Activated naive CD4-positive, alpha-beta T cell treated with anti-CD3 and anti-CD28 coated beads, Interleukin-2, amount 50 U/mL, for 72 hours (primary cell): ENCODE measurements around the gene ZMYM3. TPM values are rescaled to one million over a fixed set of nuclear protein-coding genes. Genes with fewer than 3 reads are reported as not detected.
"Not testable (repeated sequence)": the region's sequence is repeated elsewhere in the genome, so short reads cannot be mapped to it uniquely, and the experiment has no call there.

ENCODE experiments used
- ATAC-seq, 2 donors: fragments of 150-1000 bp; cut with Tn5 transposase; 2 replicates each; pipeline ENCODE4 v1.10.0; 2021; ENCODE audit warnings: mild to moderate bottlenecking in 2 of 2, moderate library complexity in 2 of 2
- DNase-seq, 2 donors: peaks; one replicate each; pipeline ENCODE4 v3.0.0; 2021 to 2022; ENCODE audit warnings: low spot score in 2 of 2
- H3K27ac Mint-ChIP-seq, 2 donors: one replicate each; pipeline ENCODE4 v1.8.0; 2022; ENCODE audit warnings: mild to moderate bottlenecking in 2 of 2, mixed read lengths in 2 of 2
- H3K36me3 Mint-ChIP-seq, 2 donors: one replicate each; pipeline ENCODE4 v1.8.0; 2022; ENCODE audit warnings: mixed read lengths in 2 of 2
- H3K9me3 Mint-ChIP-seq, 2 donors: one replicate each; pipeline ENCODE4 v1.8.0; 2022; ENCODE audit warnings: mixed read lengths in 2 of 2
- total RNA-seq, 2 donors: library from RNA; stranded (reverse); gene quantifications; one replicate each; pipeline ENCODE4 v1.2.3, GENCODE V29; 2022

ZMYM3 gene
- total RNA-seq, 2 donors from 2014 or later = 5.1 to 32.5 TPM

- H3K27ac Mint-ChIP-seq = no peak overlapping the region
- ATAC-seq (no peak), DNase-seq (no peak)
- no peaks in the 10 kb centered on the region for H3K9me3 Mint-ChIP-seq
- H3K36me3 Mint-ChIP-seq = no peaks in the 10 kb centered on the region
These were observed 16.0 kb upstream of the ZMYM3 start for GRCh38 chrX:71269801-71270395.

GRCh38 chrX:71268624-71269023, 14.7 kb upstream of the ZMYM3 start:
- H3K9me3 Mint-ChIP-seq, H3K27ac Mint-ChIP-seq, DNase-seq, ATAC-seq, H3K36me3 Mint-ChIP-seq: not testable (repeated sequence)

DNA sequence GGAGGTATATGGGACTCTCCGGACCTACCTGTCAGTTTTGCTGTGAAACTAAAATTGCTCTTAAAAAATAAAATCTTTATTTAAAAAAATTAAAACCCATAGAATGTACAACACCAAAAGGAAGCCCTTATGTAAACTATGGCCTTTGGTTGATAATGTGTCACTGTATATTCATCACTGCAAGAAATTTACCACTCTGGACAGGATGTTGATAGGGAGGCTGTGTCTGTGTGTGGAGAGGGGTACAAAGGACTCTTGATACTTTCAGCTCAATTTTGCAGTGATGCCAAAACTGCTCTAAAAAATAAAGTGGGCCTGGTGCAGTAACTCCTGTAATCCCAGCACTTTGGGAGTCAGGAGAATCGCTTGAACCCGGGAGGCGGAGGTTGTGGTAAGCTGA, 2.9 kb upstream of the ZMYM3 start:
- ATAC-seq = no peak
- Mint-ChIP-seq H3K9me3 (no peaks in the 10 kb centered on the region), H3K27ac (no peak overlapping the region)

DNA sequence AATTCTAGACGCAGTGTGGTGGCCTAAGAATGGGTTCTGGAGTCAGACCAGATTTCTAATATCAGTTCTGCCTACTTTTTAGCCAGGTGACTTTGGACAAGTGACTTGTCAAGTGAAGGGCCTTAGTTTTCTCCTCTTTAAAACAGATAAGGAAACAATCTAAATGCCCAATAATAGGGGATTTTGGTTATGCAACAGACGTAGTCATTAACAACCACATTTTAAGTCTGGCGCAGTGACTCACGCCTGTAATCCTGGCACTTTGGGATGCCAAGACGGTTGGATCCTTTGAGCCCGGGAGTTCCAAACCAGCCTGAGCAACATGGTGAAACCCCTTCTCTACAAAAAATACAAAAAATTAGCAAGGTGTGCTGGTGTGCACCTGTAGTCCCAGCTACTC, 2.1 kb upstream of the ZMYM3 start:
- DNase-seq (no peak), ATAC-seq (no peak)
- no peaks in the 10 kb centered on the region for H3K9me3 Mint-ChIP-seq
- H3K36me3 Mint-ChIP-seq = peaks cover 0 to 5% of the 10 kb centered on the region in 2 donors
- no peak overlapping the region for H3K27ac Mint-ChIP-seq

More for the DNA sequence above, 2.9 kb upstream of the ZMYM3 start:
- no peak for DNase-seq
- H3K36me3 Mint-ChIP-seq = peaks cover 0 to 5% of the 10 kb centered on the region in 2 donors

DNA sequence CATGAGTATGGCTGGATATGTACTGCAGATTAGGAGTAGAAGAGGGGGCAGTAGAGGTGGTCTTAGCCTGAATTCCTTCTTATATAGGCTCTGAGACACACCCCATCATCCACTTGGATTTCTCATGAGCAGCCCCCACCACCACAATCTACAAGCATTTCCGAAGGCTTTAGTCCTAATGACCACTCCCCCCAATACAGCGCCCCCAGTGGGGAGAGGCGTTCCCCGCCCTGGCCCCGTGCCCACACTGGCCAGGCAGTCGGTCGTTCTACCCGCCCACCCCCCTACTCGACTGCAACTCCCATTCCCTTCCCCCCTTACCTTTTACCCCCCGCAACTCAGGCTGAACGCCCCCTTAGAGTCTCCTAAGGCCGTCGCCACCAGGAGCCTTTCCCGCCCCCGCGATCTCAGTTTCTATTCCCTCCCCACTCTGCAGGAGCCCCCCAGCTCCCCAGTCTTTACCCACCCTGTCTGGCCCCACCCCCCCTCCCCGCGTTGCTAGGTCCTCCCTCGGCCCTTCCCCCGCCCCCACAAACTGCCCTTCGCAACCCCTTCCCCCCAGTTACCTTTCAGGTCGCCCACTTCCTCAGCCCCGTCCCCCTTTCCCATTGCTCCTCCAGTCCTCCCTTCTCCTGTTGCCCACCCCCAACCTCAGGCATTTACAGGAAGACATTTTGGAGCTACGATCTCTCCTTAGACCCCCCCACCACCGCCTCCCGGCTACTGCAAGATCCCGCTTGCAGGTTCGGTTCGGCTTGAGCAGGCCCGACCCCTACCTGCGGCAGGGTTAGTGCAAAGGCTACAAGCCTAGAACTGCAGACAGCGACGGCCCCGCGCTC, 468 bp downstream of the ZMYM3 start:
- DNase-seq = peak in 1 of 2 donors; percentile 54
- peak overlapping the region; percentile 87 to 96 for H3K27ac Mint-ChIP-seq
- peaks cover 0 to 5% of the 10 kb centered on the region in 2 donors for H3K36me3 Mint-ChIP-seq
- no peak for ATAC-seq
- no peaks in the 10 kb centered on the region for H3K9me3 Mint-ChIP-seq

DNA sequence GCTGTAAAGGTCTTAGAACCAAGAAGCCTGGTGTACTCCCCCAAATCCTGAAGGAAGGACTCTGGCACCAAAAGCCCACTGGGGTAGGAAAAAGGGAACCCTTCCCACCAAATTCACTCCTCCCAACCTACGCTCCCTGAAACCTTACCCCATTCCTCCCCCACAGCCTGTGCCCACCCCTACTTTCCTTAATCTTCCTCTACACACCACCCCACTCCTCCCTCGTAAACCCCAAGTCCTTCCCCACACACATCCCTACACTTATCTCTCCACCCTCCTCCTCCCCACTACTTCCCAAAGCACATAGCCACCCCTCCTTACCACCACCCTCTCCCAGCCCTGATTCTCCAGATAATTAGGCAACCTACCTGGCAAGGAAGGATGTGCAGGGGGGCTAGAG, 1.7 kb downstream of the ZMYM3 start:
- ATAC-seq = no peak
- peak overlapping the region in 1 of 2 donors; percentile 20 for H3K27ac Mint-ChIP-seq

DNA sequence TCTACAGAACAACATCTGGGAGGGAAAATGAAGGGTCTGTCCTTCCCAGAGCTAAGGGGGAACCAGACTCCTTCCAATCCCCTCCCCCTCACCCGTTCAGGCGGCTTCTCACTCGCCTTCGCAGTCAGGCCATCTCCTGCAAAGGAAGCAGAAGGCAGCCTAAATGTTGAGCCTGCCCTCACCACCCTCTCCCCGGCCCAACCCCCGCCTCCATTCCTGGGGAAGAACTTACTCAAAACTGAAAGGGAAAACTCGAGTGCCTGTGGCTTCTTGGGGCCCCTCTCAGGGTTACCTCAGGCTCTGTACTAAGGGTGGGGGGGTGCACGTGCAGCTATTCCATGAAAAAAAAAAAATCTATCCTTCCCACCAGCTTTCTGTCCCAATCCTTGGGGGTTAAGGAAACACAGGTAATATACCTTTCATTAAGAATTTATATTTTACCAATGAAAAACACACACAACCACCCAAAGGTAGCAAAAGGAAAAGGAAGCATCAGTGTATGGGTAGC, 2.4 kb downstream of the ZMYM3 start:
- Mint-ChIP-seq H3K27ac (no peak overlapping the region), H3K9me3 (no peaks in the 10 kb centered on the region), H3K36me3 (peaks cover 0 to 5% of the 10 kb centered on the region in 2 donors)
- no peak for DNase-seq
- peak in 1 of 2 donors; percentile 21 for ATAC-seq

More for the DNA sequence above, 1.7 kb downstream of the ZMYM3 start:
- DNase-seq = no peak
- Mint-ChIP-seq H3K9me3 (no peaks in the 10 kb centered on the region), H3K36me3 (peaks cover 0 to 5% of the 10 kb centered on the region in 2 donors)

DNA sequence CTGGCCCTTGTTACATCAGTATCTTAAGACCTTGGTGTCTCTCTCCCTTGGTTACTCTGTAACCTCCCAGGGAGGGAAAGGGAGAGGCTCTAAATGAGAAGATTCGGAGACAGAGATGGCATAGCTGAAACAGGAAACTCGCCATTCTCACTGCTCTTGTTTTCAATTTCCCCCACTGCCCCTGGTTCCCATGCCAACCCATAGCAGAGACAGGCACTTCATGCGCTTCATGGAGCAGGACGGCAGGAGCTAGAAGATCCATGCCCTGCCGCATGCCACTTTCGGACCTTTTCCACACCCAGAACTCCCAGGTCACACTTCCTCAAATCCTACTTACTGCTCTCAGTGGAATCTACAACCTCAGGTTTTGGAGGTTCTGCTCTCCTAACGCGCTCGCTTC, 3.1 kb downstream of the ZMYM3 start:
- ATAC-seq = no peak
- no peak for DNase-seq
- peaks cover 0 to 5% of the 10 kb centered on the region in 2 donors for H3K36me3 Mint-ChIP-seq
- no peaks in the 10 kb centered on the region for H3K9me3 Mint-ChIP-seq
- H3K27ac Mint-ChIP-seq = no peak overlapping the region

DNA sequence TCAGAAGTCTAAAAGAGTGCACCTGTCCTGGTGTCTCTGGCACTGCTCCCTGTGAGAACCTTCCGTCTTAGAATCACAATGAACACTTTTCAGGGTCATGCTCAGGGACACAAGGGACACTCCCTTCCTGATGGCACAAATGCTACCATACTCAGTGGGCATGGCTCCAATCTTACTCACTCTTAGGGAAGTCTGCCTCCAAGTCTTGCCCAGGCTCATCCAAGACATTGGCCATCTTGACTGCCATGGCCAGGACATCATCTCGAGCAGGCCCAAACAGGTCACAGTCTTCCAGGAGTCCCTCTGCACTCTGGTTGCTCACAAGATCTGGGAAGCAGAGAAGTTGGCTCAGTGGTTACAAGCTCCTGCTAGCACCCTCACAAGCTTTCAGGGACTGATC, 8.8 kb downstream of the ZMYM3 start:
- ATAC-seq (no peak), DNase-seq (no peak)
- H3K27ac Mint-ChIP-seq = peak overlapping the region in 1 of 2 donors; percentile 82
- no peaks in the 10 kb centered on the region for H3K9me3 Mint-ChIP-seq
- peaks cover 9 to 14% of the 10 kb centered on the region in 2 donors for H3K36me3 Mint-ChIP-seq

- no peak for ATAC-seq
- DNase-seq = no peak
- Mint-ChIP-seq H3K27ac (peak overlapping the region in 1 of 2 donors; percentile 14), H3K9me3 (no peaks in the 10 kb centered on the region), H3K36me3 (peaks cover 12 to 19% of the 10 kb centered on the region in 2 donors)
These were observed 9.4 kb downstream of the ZMYM3 start for GRCh38 chrX:71244359-71245128.

DNA sequence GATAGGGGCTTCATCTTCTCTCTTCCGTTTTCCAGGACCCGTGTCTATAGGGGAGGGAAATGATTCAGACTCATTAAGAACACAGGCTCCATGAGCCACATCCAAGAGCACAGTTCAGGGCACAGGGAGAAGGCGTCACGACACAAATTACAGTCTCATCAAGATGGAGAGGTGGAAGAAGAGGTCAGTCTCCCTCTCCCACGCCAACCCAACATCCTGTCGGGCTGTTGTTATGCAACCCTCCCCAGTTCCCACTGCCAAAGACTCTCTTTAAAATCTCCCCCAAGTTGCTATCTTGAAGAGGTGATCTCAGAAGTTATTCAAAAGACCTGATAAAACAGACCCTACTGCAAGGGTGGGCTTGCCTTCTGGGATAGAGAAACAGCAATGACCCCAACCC, 12.6 kb downstream of the ZMYM3 start:
- Mint-ChIP-seq H3K27ac (no peak overlapping the region), H3K9me3 (no peaks in the 10 kb centered on the region), H3K36me3 (peaks cover 12 to 19% of the 10 kb centered on the region in 2 donors)
- DNase-seq (no peak), ATAC-seq (no peak)

- H3K9me3 Mint-ChIP-seq = no peaks in the 10 kb centered on the region
- DNase-seq = no peak
- H3K27ac Mint-ChIP-seq = no peak overlapping the region
- H3K36me3 Mint-ChIP-seq = peaks cover 8 to 12% of the 10 kb centered on the region in 2 donors
- no peak for ATAC-seq
These were observed 14.2 kb downstream of the ZMYM3 start for GRCh38 chrX:71239781-71240180.

GRCh38 chrX:71236836-71237235, 17.1 kb downstream of the ZMYM3 start:
- H3K36me3 Mint-ChIP-seq = peaks cover 8 to 12% of the 10 kb centered on the region in 2 donors
- DNase-seq (no peak), ATAC-seq (no peak)
- H3K27ac Mint-ChIP-seq = no peak overlapping the region
- no peaks in the 10 kb centered on the region for H3K9me3 Mint-ChIP-seq

DNA sequence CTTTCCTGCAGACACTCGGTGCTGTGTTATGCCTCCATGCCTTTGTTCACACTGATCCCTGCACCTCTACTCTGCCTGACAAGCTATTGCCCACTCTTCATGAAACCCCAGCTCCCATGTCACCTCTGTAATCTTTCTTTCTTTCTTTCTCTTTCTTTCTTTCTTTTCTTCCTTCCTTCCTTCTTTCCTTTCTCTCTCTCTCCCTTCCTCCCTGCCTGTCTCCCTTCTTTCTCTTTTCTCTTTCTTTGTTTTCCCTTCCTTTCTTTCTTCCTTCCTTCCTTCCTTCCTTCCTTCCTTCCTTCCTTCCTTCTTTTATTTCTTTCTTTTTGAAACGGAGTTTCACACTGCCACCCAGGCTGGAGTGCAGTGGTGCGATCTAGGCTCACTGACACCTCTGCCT, 18.5 kb downstream of the ZMYM3 start:
- H3K27ac Mint-ChIP-seq = no peak overlapping the region
- ATAC-seq (no peak), DNase-seq (no peak)
- peaks cover 7 to 8% of the 10 kb centered on the region in 2 donors for H3K36me3 Mint-ChIP-seq
- H3K9me3 Mint-ChIP-seq = no peaks in the 10 kb centered on the region

- H3K27ac Mint-ChIP-seq = no peak overlapping the region
- DNase-seq = no peak
- H3K36me3 Mint-ChIP-seq = no peaks in the 10 kb centered on the region
- ATAC-seq = no peak
- H3K9me3 Mint-ChIP-seq = no peaks in the 10 kb centered on the region
These were observed 25.8 kb downstream of the ZMYM3 start for GRCh38 chrX:71228063-71228642.

- Mint-ChIP-seq H3K9me3 (no peaks in the 10 kb centered on the region), H3K36me3 (no peaks in the 10 kb centered on the region), H3K27ac (peak overlapping the region in 1 of 2 donors; percentile 47)
- DNase-seq (no peak), ATAC-seq (no peak)
These were observed 26.4 kb downstream of the ZMYM3 start for GRCh38 chrX:71227370-71228062.
